ENCODE data around the gene GTF2IRD1. TPM values are rescaled to one million over a fixed set of nuclear protein-coding genes. Genes with fewer than 3 reads are reported as not detected.
"Not testable (repeated sequence)": the region's sequence is repeated elsewhere in the genome, so short reads cannot be mapped to it uniquely, and the experiment has no call there.

Gene GTF2IRD1
- total RNA-seq, 1 experiment from 2014 or later, result 53.6 TPM

DNA sequence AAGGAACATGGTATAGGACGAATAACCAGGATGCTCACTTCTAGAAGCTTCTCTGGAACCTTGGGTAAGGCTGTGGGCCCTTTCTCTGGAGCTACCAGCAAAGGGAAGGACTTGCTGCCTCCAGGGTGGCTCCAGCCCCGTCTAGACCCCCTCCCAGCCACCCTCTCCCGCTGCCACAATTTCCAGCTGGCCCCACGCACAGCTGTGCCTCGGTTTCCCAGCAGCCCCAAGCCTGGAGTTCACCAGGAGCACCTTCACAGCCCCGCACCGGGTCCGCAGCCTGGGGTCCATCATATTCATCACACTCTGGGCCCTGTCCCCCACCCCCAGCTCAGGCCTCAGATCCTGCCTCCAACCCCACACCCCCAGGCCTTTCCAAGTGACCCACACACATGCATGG lies 35.6 kb upstream of the GTF2IRD1 start:
- no peaks in the 10 kb centered on the region for H3K27me3 Mint-ChIP-seq (ENCODE audit: insufficient read depth, unreplicated experiment)
- Histone ChIP-seq H3K9me3 (no peaks in the 10 kb centered on the region), H3K27me3 (replicated peaks; ENCODE audit: control insufficient read depth, insufficient read depth, low read length) (no peaks in the 10 kb centered on the region), H3K4me3 (ENCODE audit: low read depth, low read length) (no peak overlapping the region), H3K36me3 (ENCODE audit: control insufficient read depth, insufficient read depth, low read length) (no peaks in the 10 kb centered on the region), H3K4me1 (no peaks in the 10 kb centered on the region)
- DNase-seq, result no peak
- no peaks in the 10 kb centered on the region for H3K36me3 Mint-ChIP-seq (ENCODE audit: insufficient read depth, unreplicated experiment)
- intact Hi-C loops (cut with micrococcal nuclease; ENCODE audit: unreplicated experiment), result loop anchor here (10.0 kb wide), 1 partner anchor 237 kb away; the partner anchor contains the start of gene GTF2I
- peak overlapping the region; percentile 14 for H3K27ac Mint-ChIP-seq (ENCODE audit: unreplicated experiment)
- CTCF ChIA-PET, result interaction anchor here (1.3 kb wide), 1 partner anchor 162 kb away, joined by 4 read pairs; no protein-coding TSS in a partner anchor
- H3K4me1 Mint-ChIP-seq (ENCODE audit: low read depth, unreplicated experiment), result peaks cover 9% of the 10 kb centered on the region
- no TSS peak for BruUV-seq (replicated peaks)
- no peaks in the 10 kb centered on the region for H3K9me3 Mint-ChIP-seq (ENCODE audit: unreplicated experiment)
- no peak overlapping the region for H3K4me3 Mint-ChIP-seq (ENCODE audit: unreplicated experiment)
- TF ChIP-seq, protein P1, sequence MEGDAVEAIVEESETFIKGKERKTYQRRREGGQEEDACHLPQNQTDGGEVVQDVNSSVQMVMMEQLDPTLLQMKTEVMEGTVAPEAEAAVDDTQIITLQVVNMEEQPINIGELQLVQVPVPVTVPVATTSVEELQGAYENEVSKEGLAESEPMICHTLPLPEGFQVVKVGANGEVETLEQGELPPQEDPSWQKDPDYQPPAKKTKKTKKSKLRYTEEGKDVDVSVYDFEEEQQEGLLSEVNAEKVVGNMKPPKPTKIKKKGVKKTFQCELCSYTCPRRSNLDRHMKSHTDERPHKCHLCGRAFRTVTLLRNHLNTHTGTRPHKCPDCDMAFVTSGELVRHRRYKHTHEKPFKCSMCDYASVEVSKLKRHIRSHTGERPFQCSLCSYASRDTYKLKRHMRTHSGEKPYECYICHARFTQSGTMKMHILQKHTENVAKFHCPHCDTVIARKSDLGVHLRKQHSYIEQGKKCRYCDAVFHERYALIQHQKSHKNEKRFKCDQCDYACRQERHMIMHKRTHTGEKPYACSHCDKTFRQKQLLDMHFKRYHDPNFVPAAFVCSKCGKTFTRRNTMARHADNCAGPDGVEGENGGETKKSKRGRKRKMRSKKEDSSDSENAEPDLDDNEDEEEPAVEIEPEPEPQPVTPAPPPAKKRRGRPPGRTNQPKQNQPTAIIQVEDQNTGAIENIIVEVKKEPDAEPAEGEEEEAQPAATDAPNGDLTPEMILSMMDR (IDR thresholded peaks at IDR 0.05; ENCODE audit: insufficient read depth in 1 of 2, low read depth in 1 of 2, low read length in 1 of 2, severe bottlenecking in 1 of 2, unreplicated experiment in 1 of 2), result no peak
- POLR2A ChIA-PET, result no interaction called here

DNA sequence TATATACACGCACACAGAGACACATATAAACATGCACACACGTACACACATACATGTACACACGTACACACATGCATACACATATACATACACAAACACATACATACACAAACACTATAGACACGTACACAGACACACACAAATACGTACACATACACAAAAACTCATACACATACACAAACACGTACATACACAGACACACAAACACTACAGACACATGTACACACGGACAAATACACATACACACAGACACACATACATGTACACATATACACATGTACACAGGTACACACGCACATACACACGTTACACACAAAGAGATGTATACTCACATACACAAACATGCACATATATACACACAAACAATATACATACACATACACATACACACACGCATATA lies 35.2 kb upstream of the GTF2IRD1 start:
- Mint-ChIP-seq H3K4me1 (ENCODE audit: low read depth, unreplicated experiment) (peaks cover 9% of the 10 kb centered on the region), H3K27ac (ENCODE audit: unreplicated experiment) (peak overlapping the region; percentile 14), H3K36me3 (ENCODE audit: insufficient read depth, unreplicated experiment) (no peaks in the 10 kb centered on the region), H3K9me3 (ENCODE audit: unreplicated experiment) (no peaks in the 10 kb centered on the region), H3K4me3 (ENCODE audit: unreplicated experiment) (no peak overlapping the region), H3K27me3 (ENCODE audit: insufficient read depth, unreplicated experiment) (no peaks in the 10 kb centered on the region)
- BruUV-seq (replicated peaks), result no TSS peak
- ChIA-PET POLR2A (no interaction called here), CTCF (no interaction called here)
- no peaks in the 10 kb centered on the region for H3K27me3 ChIP-seq (replicated peaks; ENCODE audit: control insufficient read depth, insufficient read depth, low read length)
- DNase-seq, result no peak
- intact Hi-C loops (cut with micrococcal nuclease; ENCODE audit: unreplicated experiment), result loop anchor here (10.0 kb wide), 1 partner anchor 236 kb away; the partner anchor contains the start of gene GTF2I
- H3K4me3 ChIP-seq (ENCODE audit: low read depth, low read length), result no peak overlapping the region
- H3K36me3 ChIP-seq (ENCODE audit: control insufficient read depth, insufficient read depth, low read length), result no peaks in the 10 kb centered on the region
- H3K9me3 ChIP-seq, result no peaks in the 10 kb centered on the region
- H3K4me1 ChIP-seq, result no peaks in the 10 kb centered on the region
- TF ChIP-seq, protein P1 (IDR thresholded peaks at IDR 0.05; ENCODE audit: insufficient read depth in 1 of 2, low read depth in 1 of 2, low read length in 1 of 2, severe bottlenecking in 1 of 2, unreplicated experiment in 1 of 2), result no peak

DNA sequence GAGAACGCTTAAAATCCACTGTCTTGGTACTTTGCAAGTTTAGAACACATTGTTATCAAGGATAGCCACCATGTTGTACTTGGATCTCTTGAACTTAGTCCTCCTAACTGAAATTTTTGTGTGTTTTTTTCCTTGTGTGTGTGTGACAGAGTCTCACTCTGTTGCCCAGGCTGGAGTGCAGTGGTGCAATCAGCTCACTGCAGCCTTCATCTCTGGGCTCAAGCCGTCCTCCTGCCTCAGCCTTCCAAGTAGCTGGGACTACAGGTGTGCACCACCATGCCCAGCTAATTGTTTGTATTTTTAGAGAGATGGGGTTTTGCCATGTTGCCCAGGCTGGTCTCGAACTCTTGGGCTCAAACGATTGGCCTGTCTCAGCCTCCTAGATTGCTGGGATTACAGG lies 34.5 kb upstream of the GTF2IRD1 start:
- BruUV-seq (replicated peaks); DNase-seq; H3K36me3 Mint-ChIP-seq (ENCODE audit: insufficient read depth, unreplicated experiment); H3K27ac Mint-ChIP-seq (ENCODE audit: unreplicated experiment); H3K36me3 ChIP-seq (ENCODE audit: control insufficient read depth, insufficient read depth, low read length); H3K4me3 ChIP-seq (ENCODE audit: low read depth, low read length); CTCF ChIA-PET; H3K27me3 Mint-ChIP-seq (ENCODE audit: insufficient read depth, unreplicated experiment); H3K9me3 Mint-ChIP-seq (ENCODE audit: unreplicated experiment); POLR2A ChIA-PET; H3K4me1 Mint-ChIP-seq (ENCODE audit: low read depth, unreplicated experiment); H3K9me3 ChIP-seq; H3K4me1 ChIP-seq; H3K4me3 Mint-ChIP-seq (ENCODE audit: unreplicated experiment); H3K27me3 ChIP-seq (replicated peaks; ENCODE audit: control insufficient read depth, insufficient read depth, low read length): not testable (repeated sequence)
- intact Hi-C loops (cut with micrococcal nuclease; ENCODE audit: unreplicated experiment), result loop anchor here (10.0 kb wide), 1 partner anchor 236 kb away; the partner anchor contains the start of gene GTF2I

DNA sequence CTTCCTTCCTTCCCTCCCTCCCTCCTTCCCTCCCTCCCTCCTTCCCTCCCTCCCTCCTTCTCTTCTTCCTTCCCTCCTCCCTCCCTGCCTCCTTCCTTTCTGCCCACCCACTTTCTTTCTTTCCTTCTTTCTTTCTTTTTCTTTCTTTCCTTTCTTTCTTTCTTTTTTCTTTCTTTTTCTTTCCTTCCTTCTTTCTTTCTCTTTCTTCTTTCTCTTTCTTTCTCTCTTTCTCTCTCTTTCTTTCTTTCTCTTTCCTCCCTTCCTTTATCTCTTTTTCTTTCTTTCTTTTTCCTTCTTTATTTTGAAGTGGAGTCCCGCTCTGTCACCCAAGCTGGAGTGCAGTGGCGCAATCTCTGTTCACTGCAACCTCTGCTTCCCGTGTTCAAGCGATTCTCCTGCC lies 33.7 kb upstream of the GTF2IRD1 start:
- Mint-ChIP-seq H3K27me3 (ENCODE audit: insufficient read depth, unreplicated experiment) (no peaks in the 10 kb centered on the region), H3K36me3 (ENCODE audit: insufficient read depth, unreplicated experiment) (no peaks in the 10 kb centered on the region), H3K4me1 (ENCODE audit: low read depth, unreplicated experiment) (peaks cover 9% of the 10 kb centered on the region), H3K4me3 (ENCODE audit: unreplicated experiment) (no peak overlapping the region), H3K9me3 (ENCODE audit: unreplicated experiment) (no peaks in the 10 kb centered on the region), H3K27ac (ENCODE audit: unreplicated experiment) (no peak overlapping the region)
- no TSS peak for BruUV-seq (replicated peaks)
- no peaks in the 10 kb centered on the region for H3K36me3 ChIP-seq (ENCODE audit: control insufficient read depth, insufficient read depth, low read length)
- CTCF ChIA-PET, result no interaction called here
- TF ChIP-seq, protein P1 (IDR thresholded peaks at IDR 0.05; ENCODE audit: insufficient read depth in 1 of 2, low read depth in 1 of 2, low read length in 1 of 2, severe bottlenecking in 1 of 2, unreplicated experiment in 1 of 2), result no peak
- no peak overlapping the region for H3K4me3 ChIP-seq (ENCODE audit: low read depth, low read length)
- no peaks in the 10 kb centered on the region for H3K9me3 ChIP-seq
- H3K27me3 ChIP-seq (replicated peaks; ENCODE audit: control insufficient read depth, insufficient read depth, low read length), result no peaks in the 10 kb centered on the region
- no peaks in the 10 kb centered on the region for H3K4me1 ChIP-seq
- no peak for DNase-seq
- POLR2A ChIA-PET, result no interaction called here
- intact Hi-C loops (cut with micrococcal nuclease; ENCODE audit: unreplicated experiment), result no loop called here
